Stimulated activated CD8-positive, alpha-beta memory T cell treated with anti-CD3 and anti-CD28 coated beads, Interleukin-2, amount 100 ng/mL, for 48 hours (primary cell): ENCODE measurements around the gene ARL15.
"Not testable (repeated sequence)": the region's sequence is repeated elsewhere in the genome, so short reads cannot be mapped to it uniquely, and the experiment has no call there.

Experiments used
- DNase-seq, 2 donors: peaks; one replicate each; pipeline ENCODE4 v3.0.0-alpha.2; 2020; ENCODE audit warnings: low read depth in 2 of 2

ARL15 gene

GRCh38 chr5:53985796-53986195 is 324.6 kb downstream of the ARL15 start:
- DNase-seq: no peak

DNA sequence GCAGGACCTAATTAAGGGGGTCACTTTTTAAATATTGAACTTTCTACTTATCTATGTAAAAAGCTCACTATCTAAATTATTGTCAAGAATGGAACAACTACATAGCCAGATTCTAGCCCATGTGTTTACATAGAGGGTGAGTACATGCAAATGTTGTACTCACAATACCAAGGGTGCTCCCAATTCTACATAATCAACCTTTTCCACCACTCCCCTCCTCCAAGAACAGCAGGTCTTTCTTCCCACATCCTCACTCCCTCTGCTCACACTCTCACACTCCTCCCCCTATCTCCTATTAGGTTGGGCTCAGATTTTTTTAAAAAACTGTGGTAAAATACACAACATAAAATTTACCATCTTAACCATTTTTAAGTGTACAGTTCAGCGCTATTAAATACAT is 325.4 kb downstream of the ARL15 start:
- DNase-seq: no peak

DNA sequence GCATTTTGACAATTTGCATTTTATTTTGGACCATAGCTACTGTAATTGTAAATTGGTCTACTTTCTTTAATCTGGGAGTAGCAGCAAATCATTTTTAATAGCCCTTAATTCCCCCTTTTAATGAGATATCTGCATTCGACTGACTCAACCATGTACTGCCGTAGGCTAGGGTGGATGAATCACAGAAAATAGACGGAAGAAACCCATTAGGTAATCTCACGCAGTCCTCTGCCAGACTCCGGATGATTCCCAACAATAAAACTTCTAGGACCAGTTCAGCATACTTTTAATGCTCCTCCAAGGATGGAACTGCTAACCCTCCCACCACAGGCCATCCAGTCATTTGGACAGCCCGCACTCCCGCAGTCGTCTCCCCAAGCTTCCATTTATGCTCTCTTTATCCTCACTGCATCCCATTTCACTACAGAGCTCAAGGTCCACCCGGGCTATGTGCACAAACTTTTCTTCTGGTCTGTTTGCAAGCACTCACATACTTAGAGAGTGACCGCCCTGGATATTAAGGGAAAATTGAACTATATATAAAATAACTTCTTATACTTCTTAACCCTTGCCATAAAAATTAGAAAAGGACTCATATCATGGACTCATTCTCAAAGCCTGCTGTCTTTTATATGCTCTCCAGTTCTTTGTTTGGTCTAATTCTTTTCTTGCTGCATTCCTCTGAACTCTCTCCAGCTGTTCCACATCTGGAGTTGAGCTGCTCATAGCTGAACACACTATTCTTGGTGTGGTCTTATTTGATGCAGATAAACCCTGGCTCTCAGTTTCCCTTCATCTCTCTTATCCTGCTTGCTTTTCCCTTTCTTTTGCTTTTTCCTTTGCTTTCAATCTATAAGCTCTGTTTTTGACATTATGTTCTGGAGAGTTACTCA is 326.6 kb downstream of the ARL15 start:
- no peak for DNase-seq

DNA sequence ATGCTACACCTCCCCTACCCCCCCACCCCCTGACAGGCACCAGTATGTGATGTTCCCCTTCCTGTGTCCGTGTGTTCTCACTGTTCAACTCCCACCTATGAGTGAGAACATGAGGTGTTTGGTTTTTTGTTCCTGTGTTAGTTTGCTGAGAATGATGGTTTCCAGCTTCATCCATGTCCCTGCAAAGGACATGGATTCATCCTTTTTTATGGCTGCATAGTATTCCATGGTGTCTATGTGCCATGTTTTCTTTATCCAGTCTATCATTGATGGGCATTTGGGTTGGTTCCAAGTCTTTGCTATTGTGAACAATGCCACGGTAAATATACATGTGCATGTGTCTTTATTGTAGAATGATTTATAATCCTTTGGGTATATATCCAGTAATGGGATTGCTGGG is 328.1 kb downstream of the ARL15 start:
- not testable (repeated sequence) for DNase-seq

DNA sequence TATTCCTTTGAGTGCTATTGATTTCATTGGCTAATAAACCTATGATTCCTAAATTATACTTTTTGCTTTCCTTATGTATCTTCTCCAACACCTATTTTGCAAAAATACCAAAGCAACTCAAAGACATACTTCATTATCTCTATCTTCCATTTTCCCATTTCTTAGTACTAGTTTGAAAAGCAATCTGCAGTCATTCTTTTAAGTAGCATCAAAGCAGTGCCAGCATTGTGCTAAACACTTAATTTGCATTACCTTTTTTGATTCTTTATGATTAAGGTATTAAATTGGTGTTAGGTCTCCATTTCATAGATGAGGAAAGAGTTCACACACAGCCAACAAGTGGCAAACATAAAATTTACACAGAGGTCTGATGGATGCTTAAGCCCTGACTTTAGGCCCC is 330.3 kb downstream of the ARL15 start:
- DNase-seq: no peak

DNA sequence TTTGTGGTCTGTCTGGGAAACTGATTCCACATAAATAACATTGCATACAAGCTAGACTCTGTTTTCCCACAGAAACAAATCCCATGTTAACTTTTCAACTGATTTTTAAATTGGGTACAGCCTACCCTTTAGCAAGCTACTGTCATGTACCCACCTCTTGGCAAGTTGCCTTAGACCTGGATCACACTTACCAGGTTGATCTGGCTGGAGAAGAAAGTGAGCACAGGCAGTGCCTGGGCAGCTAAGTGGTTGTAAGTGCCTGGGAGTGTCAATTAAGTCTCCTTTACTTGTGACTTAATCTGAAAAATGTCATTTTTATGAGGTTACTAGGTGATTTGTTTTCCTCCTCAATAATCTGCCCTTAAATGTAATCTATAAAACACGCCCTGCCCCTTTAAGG is 336.4 kb downstream of the ARL15 start:
- DNase-seq: no peak

GRCh38 chr5:53972314-53972713 is 338.1 kb downstream of the ARL15 start:
- no peak for DNase-seq

DNA sequence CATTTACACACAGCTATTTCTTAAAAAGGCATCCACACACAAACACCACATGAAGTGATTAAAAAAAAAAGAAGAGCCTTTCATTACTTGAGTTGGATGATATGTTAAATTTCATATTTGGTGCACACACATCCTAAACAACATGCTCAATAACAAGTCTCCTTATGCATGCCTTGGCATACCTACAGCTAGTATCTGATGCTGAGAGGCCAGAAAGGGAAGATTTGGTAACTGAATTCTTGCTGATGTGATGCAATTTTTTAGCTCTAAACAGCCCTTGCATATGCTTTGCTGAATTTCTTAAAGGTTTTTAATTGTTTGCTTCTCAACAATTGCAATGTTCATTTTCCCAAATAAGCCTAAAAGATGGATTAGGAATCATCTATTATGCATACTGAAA is 338.8 kb downstream of the ARL15 start:
- no peak for DNase-seq

- no peak for DNase-seq
Observed at GRCh38 chr5:53971131-53971530, 339.2 kb downstream of the ARL15 start.

DNA sequence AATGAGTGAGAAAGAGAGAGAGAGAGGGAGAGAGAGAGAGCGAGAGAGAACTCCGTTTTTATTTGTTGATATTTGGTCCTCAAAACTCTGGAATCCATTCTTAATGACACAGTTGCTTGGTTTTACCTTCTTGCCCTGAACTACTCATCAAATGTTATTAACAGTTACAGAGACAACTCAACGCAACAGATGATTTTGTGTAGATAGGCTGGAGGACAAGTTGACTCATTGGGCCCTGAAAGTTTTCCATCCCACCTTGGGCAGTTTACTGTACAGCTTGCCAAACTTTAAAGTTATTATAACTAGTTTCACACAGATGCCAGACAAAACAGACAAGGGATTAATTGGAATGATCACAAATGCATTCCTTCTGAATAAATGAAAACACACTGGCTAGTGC is 339.9 kb downstream of the ARL15 start:
- no peak for DNase-seq

DNA sequence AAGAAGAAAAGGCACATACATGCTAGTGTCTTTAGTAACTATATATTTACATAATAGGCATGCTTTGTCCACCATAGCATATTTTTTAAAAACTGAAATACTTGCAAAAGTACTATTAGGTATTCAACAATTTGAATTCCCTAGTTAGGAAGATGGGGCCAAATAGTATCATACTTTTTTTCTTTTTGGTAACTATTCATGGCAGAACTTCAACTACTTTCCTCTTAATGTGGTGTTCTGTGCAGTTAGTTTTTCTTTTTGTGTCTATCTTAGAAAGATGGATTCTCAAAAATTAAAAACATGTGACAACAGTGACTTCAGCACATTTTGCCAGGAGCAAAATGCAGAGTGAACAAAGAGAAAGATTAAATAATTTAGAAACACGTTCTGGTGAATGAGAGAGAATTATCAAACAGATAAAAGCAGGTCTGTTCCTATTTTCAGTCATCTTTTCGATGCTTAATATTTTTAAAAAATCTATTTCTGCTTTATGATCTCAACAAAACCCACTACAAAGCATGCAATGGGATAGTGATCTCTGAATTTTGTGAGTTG is 341.1 kb downstream of the ARL15 start:
- no peak for DNase-seq

DNA sequence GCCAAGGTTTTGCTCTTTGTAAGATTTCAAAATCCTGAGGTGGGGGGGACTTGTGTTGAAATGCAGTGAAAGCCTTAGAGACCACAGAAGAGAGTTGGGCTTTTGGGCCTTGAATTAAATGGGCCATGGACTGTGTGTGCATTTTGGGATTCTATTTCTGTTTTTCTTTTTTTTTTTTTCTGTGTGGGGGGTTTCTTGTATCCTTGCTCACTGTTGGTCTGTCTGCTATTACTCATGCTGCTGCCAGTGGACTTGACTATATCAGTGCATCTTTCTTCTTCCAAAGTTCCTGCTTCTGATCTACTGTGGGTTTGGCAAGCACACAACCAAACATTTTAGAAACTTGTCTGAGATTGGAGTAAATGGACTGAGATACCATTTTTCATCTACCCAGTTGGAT is 344.9 kb downstream of the ARL15 start:
- no peak for DNase-seq

DNA sequence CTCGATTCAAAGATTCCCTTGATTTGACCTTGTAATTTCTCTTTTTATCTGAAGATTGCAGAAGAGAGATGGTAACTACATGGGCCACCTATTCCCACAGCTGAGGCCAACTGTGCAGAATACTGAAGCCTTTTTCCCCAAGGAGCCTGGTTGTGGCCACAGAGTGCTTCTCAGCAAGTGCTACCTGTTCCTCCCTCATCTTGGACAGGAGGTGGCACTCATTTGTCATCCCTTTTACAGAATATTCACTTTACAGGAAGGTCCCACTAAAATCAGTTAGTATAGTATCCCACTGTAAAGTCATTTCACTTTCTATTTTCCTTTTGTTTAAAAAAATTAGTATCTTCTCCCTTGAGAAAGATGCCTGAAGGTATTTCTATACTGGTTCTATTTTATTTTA is 346.4 kb downstream of the ARL15 start:
- DNase-seq: no peak

DNA sequence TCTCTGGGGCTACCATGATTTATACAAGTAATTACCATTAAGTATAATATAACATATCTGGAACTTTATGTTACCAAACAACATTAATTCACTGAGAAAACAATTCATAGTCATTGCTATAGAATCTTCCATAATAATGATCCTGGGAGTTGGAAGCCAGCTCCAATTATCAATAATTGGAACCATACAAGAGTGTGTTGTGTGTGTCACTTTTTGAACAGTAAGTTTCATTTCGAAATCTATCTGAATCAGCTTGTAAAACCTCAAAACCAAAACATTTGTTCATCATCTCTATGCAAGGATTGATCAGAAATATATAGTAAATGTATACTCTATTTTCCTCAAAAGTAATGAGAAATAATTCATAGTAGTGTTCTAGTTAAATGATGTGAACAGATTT is 348.1 kb downstream of the ARL15 start:
- no peak for DNase-seq

- no peak for DNase-seq
Observed at GRCh38 chr5:53956632-53957031, 353.7 kb downstream of the ARL15 start.

DNA sequence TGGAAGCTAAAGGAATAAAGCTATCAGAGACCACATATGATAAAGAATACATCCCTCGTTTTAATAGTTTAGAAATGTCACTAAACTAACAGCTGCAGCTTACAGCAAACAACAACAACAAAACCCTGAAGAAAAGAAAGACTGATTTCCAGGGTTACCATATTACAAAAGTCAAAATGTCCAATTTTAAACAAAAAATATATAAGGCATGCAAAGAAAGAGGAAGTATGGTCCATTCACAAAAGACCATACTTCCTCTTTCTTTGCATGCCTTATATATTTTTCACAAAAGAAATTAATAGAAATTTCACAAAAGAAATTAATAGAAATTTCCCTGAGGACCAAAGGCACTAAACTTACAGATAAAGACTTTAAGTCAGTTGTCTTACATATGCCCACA is 354.2 kb downstream of the ARL15 start:
- no peak for DNase-seq

DNA sequence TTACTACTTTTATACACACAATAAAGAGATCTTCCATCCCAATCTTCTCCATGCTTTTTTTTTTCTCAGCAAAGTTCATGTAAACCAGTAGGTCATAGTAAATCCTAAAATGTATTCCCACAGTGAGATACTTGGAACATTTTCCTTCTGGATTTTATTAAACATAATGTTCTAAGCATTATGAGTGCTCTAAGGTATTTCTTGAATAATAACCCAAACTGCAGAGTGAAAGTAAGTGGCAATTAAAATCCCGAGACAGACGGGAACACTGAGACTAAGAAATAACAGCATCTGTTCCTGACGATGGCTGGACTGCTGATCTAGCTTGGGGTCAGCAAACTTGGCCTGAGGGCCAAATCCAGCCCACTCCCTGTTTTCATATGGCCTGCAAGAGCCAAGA is 359.8 kb downstream of the ARL15 start:
- no peak for DNase-seq

DNA sequence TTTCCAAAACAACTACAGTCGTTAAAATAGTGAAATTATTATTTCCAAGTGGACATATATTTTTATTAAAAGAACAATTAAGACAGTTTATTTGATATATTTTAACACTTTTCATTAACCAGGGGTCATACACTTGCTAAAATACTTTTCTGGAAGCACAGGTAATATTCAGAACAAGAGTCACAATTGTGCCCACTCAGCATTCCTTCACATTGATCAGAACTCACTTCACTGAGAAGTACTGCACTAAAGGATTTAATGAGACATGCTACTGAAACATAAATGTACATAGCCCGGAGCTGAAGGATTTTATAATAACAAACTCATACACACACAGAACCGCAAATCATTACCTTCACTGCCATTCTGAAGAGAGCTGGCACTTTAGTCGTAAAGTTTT is 361.8 kb downstream of the ARL15 start:
- DNase-seq: no peak

- DNase-seq: no peak
Observed at GRCh38 chr5:53946405-53947100, 363.8 kb downstream of the ARL15 start.

DNA sequence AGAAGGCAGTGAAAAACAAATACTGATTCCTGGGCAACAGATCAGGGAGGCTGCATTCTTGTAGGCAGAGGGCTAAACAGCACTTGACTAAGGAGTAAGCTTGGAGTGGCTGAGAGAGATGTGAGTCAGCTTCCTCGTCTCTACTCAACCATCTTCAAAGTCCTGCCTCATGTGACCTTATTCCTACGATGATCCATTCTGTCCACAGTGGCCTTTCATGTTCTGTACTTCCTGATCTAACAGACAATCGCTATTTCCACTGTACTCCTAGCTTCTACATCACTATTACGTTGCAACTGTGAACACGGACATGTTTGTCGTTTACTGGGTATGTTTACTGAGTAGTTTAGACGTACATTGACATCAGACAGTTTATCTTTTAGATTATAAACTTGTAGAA is 365.4 kb downstream of the ARL15 start:
- DNase-seq: no peak

GRCh38 chr5:53943938-53944337 is 366.4 kb downstream of the ARL15 start:
- DNase-seq: no peak

- no peak for DNase-seq
Observed at GRCh38 chr5:53942724-53943123, 367.6 kb downstream of the ARL15 start.

- no peak for DNase-seq
Observed at GRCh38 chr5:53940921-53941320, 369.5 kb downstream of the ARL15 start.
